Parathyroid adenoma (tissue), 2 donors: ENCODE measurements around the gene CEP112.

Experiments used
- H2AFZ ChIP-seq: fragments of 300-600 bp; sonication (generic); one replicate; pipeline ENCODE4 v1.7.0; 2017; ENCODE audit warnings: antibody characterized with exemption, mild to moderate bottlenecking
- H3K27ac ChIP-seq: fragments of 300-600 bp; sonication (generic); one replicate; pipeline ENCODE4 v1.7.0; 2017
- H3K27me3 ChIP-seq: fragments of 300-600 bp; sonication (generic); one replicate; pipeline ENCODE4 v1.7.0; 2017; ENCODE audit warnings: low read length; ENCODE audit not compliant: control insufficient read depth, insufficient read depth
- H3K36me3 ChIP-seq: fragments of 300-600 bp; sonication (generic); one replicate; pipeline ENCODE4 v1.7.0; 2017; ENCODE audit warnings: low read length; ENCODE audit not compliant: control insufficient read depth, insufficient read depth
- H3K4me1 ChIP-seq: fragments of 300-600 bp; sonication (generic); one replicate; pipeline ENCODE4 v1.7.0; 2017; ENCODE audit warnings: control low read depth
- H3K4me2 ChIP-seq: fragments of 300-600 bp; sonication (generic); one replicate; pipeline ENCODE4 v1.7.0; 2017; ENCODE audit warnings: low read length
- H3K4me3 ChIP-seq: fragments of 300-600 bp; sonication (generic); one replicate; pipeline ENCODE4 v1.7.0; 2017; ENCODE audit warnings: low read depth, low read length
- H3K79me2 ChIP-seq: fragments of 300-600 bp; sonication (generic); one replicate; pipeline ENCODE4 v1.7.0; 2017; ENCODE audit warnings: control low read depth
- H3K9ac ChIP-seq: fragments of 300-600 bp; sonication (generic); one replicate; pipeline ENCODE4 v1.7.0; 2017; ENCODE audit warnings: mild to moderate bottlenecking
- H3K9me3 ChIP-seq: fragments of 300-600 bp; sonication (generic); one replicate; pipeline ENCODE4 v1.7.0; 2017; ENCODE audit warnings: low read length; ENCODE audit not compliant: control insufficient read depth
- TF ChIP-seq, protein P1 (sequence below): fragments of 300-600 bp; sonication (generic); IDR thresholded peaks from one replicate; pipeline ENCODE4 v1.7.0; 2017; ENCODE audit warnings: antibody characterized with exemption, mild to moderate bottlenecking
- donor health status: primary hyperparathyroidism.

CEP112 gene

DNA sequence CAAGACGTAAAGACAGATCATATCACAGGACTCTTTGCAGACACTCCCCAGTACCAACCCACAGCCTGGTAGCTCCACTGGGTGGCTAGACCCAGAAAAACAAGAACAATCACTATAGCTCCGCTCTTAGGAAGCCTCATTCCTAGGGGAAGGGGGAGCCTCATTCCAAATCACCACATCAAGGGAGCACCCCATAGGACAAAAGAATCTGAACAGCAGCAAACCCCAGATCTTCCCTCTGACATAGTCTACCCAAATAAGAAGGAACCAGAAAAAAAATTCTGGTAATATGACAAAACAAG lies 237.8 kb downstream of the CEP112 start:
- no peaks in the 10 kb centered on the region for H3K27me3 ChIP-seq
- peaks cover 2% of the 10 kb centered on the region for H3K36me3 ChIP-seq
- H2AFZ ChIP-seq, result no peak overlapping the region
- TF ChIP-seq, protein P1, sequence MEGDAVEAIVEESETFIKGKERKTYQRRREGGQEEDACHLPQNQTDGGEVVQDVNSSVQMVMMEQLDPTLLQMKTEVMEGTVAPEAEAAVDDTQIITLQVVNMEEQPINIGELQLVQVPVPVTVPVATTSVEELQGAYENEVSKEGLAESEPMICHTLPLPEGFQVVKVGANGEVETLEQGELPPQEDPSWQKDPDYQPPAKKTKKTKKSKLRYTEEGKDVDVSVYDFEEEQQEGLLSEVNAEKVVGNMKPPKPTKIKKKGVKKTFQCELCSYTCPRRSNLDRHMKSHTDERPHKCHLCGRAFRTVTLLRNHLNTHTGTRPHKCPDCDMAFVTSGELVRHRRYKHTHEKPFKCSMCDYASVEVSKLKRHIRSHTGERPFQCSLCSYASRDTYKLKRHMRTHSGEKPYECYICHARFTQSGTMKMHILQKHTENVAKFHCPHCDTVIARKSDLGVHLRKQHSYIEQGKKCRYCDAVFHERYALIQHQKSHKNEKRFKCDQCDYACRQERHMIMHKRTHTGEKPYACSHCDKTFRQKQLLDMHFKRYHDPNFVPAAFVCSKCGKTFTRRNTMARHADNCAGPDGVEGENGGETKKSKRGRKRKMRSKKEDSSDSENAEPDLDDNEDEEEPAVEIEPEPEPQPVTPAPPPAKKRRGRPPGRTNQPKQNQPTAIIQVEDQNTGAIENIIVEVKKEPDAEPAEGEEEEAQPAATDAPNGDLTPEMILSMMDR, result no peak
- no peaks in the 10 kb centered on the region for H3K4me1 ChIP-seq
- no peak overlapping the region for H3K4me3 ChIP-seq
- H3K9ac ChIP-seq, result no peak overlapping the region
- H3K79me2 ChIP-seq, result no peaks in the 10 kb centered on the region
- H3K4me2 ChIP-seq, result no peak overlapping the region
- H3K27ac ChIP-seq, result no peak overlapping the region
- H3K9me3 ChIP-seq, result no peaks in the 10 kb centered on the region

DNA sequence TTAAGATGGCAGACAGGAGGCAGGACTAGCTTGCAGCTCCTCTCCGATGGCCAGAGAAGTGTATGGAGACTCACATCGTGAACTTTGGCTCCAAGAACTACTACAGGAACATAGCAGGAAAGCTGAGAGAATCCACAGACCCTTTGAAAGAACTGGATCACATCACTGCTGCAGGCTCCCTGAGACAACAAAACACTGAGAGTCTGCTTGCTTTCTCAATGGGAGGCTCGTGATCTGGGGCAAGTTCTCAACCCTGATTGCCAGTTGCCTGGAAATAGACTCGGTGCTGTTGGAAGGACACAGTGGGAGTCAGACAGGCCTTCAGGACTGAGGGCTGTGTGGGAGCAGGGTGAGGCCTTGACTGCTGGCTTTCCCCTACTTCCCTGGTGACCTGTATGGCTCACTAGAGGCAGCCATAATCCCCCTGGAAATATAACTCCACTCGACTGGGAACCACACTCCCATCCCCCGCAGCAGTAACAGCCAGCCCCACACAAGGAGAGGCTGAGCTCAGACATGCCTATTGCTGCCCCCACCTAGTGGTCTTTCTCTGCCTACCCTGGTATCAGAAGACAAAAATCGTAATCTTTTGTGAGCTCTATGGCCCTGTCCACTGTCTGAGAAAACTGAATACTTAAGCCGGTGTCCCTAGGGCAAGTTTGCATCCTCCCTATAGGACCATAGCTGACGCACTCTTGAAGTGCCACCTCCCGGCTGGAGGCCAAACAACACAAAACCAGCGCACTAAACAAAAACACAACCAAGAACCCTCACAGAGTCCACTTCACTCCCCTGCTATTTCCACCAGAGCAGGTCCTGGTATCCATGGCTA lies 238.4 kb downstream of the CEP112 start:
- H3K36me3 ChIP-seq, result peaks cover 2% of the 10 kb centered on the region
- no peaks in the 10 kb centered on the region for H3K9me3 ChIP-seq
- no peaks in the 10 kb centered on the region for H3K79me2 ChIP-seq
- H3K9ac ChIP-seq, result no peak overlapping the region
- H3K4me2 ChIP-seq, result no peak overlapping the region
- TF ChIP-seq, protein P1, result no peak
- no peak overlapping the region for H2AFZ ChIP-seq
- H3K4me1 ChIP-seq, result no peaks in the 10 kb centered on the region
- H3K27ac ChIP-seq, result no peak overlapping the region
- no peaks in the 10 kb centered on the region for H3K27me3 ChIP-seq
- H3K4me3 ChIP-seq, result no peak overlapping the region

DNA sequence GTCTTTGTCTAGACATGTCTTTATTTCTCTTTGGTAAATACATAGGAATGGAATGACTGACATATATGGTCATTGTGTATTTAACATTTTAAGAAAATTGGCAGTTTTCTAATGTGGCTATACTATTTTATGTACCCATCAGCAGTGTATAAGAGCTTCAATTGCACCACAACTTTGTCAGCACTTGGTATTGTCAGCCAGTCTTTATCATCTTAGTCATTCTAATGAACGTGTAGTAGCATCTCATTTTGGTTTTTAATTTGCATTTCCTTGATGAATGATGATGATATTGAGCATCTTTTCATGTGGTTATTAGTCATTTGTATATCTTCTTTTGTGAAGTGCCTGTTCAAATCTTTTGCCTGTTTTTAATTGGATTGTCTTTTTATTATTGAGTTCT lies 239.3 kb downstream of the CEP112 start:
- no peaks in the 10 kb centered on the region for H3K9me3 ChIP-seq
- H3K4me1 ChIP-seq, result no peaks in the 10 kb centered on the region
- H3K4me2 ChIP-seq, result no peak overlapping the region
- H3K27ac ChIP-seq, result no peak overlapping the region
- TF ChIP-seq, protein P1, result no peak
- no peak overlapping the region for H3K9ac ChIP-seq
- H3K36me3 ChIP-seq, result peaks cover 2% of the 10 kb centered on the region
- H3K4me3 ChIP-seq, result no peak overlapping the region
- H2AFZ ChIP-seq, result no peak overlapping the region
- H3K27me3 ChIP-seq, result no peaks in the 10 kb centered on the region
- H3K79me2 ChIP-seq, result no peaks in the 10 kb centered on the region

DNA sequence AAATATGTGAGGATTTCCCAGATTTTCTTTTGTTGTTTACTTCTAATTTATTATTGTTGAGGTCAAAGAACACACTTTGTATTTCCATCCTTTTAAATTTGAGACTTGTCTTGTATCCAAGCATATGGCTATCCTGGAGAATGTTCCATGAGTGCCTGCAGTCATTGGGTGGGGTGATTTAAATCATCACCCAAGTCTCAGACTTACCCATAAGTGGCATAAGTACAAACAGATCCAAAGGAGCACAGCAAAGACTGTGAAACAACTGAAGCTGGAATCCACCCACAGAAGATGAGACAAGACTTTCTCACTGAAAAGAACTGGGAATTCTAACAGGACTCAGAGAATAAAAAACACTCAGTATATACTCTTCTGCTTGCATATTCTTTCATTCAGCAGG lies 239.9 kb downstream of the CEP112 start:
- H2AFZ ChIP-seq, result no peak overlapping the region
- TF ChIP-seq, protein P1, result no peak
- H3K36me3 ChIP-seq, result no peaks in the 10 kb centered on the region
- H3K4me2 ChIP-seq, result no peak overlapping the region
- no peaks in the 10 kb centered on the region for H3K79me2 ChIP-seq
- H3K4me1 ChIP-seq, result no peaks in the 10 kb centered on the region
- H3K27ac ChIP-seq, result no peak overlapping the region
- no peak overlapping the region for H3K4me3 ChIP-seq
- no peak overlapping the region for H3K9ac ChIP-seq
- H3K27me3 ChIP-seq, result no peaks in the 10 kb centered on the region
- no peaks in the 10 kb centered on the region for H3K9me3 ChIP-seq

DNA sequence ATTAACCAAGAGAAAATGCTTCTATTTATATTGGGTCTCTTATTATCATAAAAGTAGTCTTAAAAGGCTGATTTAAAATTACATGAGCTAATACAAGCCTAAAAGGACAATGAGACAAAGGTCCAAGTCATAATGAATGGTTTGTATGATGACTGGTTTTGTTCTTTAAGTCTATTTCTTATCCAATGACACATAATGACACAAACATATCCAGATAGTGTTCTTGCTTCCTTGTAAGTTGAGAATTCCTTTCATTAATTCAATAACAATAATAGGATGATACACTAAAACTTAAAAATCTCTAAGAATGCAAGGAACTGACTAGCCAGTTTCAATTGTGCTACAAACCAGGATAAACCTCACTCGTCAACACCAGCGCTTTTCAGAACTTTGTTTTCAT lies 244.1 kb downstream of the CEP112 start:
- no peak overlapping the region for H3K4me2 ChIP-seq
- H3K9ac ChIP-seq, result no peak overlapping the region
- no peak overlapping the region for H3K27ac ChIP-seq
- H3K27me3 ChIP-seq, result no peaks in the 10 kb centered on the region
- no peaks in the 10 kb centered on the region for H3K4me1 ChIP-seq
- H3K79me2 ChIP-seq, result no peaks in the 10 kb centered on the region
- H3K9me3 ChIP-seq, result no peaks in the 10 kb centered on the region
- no peak overlapping the region for H3K4me3 ChIP-seq
- TF ChIP-seq, protein P1, result no peak
- H3K36me3 ChIP-seq, result no peaks in the 10 kb centered on the region
- H2AFZ ChIP-seq, result no peak overlapping the region
